ENCODE measurements around the gene PCNT.

DNA sequence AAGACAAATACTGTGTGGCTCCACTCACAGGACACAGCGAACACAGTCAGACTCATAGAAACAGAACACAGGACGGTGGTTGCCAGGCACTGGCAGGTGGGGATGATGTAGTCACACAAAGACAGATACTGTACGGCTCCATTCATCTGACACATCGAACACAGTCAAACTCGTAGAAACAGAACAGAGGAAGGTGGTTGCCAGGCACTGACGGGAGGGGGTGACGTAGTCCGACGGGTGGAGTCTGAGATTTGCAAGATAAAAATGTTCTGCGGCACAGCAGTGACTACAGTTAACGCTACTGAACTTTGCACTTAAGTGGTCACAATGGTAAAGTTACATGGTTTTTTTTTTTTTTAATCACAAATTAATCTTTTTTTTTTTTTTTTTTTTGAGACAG is 19.0 kb upstream of the PCNT start:
- TF ChIP-seq POLR2AphosphoS5 (IDR thresholded peaks at IDR 0.05) (no peak), CTCF (IDR thresholded peaks at IDR 0.05; ENCODE audit: poor library complexity, severe bottlenecking) (no peak)
- TF ChIP-seq, protein P1, sequence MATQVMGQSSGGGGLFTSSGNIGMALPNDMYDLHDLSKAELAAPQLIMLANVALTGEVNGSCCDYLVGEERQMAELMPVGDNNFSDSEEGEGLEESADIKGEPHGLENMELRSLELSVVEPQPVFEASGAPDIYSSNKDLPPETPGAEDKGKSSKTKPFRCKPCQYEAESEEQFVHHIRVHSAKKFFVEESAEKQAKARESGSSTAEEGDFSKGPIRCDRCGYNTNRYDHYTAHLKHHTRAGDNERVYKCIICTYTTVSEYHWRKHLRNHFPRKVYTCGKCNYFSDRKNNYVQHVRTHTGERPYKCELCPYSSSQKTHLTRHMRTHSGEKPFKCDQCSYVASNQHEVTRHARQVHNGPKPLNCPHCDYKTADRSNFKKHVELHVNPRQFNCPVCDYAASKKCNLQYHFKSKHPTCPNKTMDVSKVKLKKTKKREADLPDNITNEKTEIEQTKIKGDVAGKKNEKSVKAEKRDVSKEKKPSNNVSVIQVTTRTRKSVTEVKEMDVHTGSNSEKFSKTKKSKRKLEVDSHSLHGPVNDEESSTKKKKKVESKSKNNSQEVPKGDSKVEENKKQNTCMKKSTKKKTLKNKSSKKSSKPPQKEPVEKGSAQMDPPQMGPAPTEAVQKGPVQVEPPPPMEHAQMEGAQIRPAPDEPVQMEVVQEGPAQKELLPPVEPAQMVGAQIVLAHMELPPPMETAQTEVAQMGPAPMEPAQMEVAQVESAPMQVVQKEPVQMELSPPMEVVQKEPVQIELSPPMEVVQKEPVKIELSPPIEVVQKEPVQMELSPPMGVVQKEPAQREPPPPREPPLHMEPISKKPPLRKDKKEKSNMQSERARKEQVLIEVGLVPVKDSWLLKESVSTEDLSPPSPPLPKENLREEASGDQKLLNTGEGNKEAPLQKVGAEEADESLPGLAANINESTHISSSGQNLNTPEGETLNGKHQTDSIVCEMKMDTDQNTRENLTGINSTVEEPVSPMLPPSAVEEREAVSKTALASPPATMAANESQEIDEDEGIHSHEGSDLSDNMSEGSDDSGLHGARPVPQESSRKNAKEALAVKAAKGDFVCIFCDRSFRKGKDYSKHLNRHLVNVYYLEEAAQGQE (IDR thresholded peaks at IDR 0.05; ENCODE audit: borderline replicate concordance), result no peak
